MCF 10A (cell line): ENCODE measurements around the gene ASTN2. TPM values are rescaled to one million over a fixed set of nuclear protein-coding genes. Genes with fewer than 3 reads are reported as not detected.

Source experiments
- BruUV-seq: library from RNA; stranded (reverse); fragments of 400-500 nt; replicated peaks from 2 replicates; lab custom pipeline; 2021; lab: Mats Ljungman, UMichigan
- CTCF ChIA-PET: fragments of 300-600 bp; sonication (Branson Sonifier 250); formaldehyde crosslinking; extraction: SDS; loops from one replicate; lab custom pipeline; 2021; ENCODE audit warnings: antibody characterized with exemption, inconsistent platforms; lab: Yijun Ruan, JAX
- POLR2A ChIA-PET: fragments of 300-600, 350-650 bp; sonication (Branson Sonifier 250); formaldehyde crosslinking; extraction: SDS; loops from one replicate; lab custom pipeline; 2020; ENCODE audit warnings: antibody characterized with exemption, inconsistent platforms; lab: Yijun Ruan, JAX
- DNase-seq: peaks from one replicate; pipeline ENCODE4 v3.0.0-alpha.2; 2018; ENCODE audit not compliant: unreplicated experiment
- H3K27ac Mint-ChIP-seq: one replicate; pipeline ENCODE4 v1.8.0; 2022; ENCODE audit warnings: mild to moderate bottlenecking, low read depth, mixed read lengths; ENCODE audit not compliant: unreplicated experiment
- H3K27me3 Mint-ChIP-seq: one replicate; pipeline ENCODE4 v1.8.0; 2022; ENCODE audit warnings: mixed read lengths; ENCODE audit not compliant: insufficient read depth, unreplicated experiment
- H3K36me3 Mint-ChIP-seq: one replicate; pipeline ENCODE4 v1.8.0; 2022; ENCODE audit warnings: mild to moderate bottlenecking, moderate library complexity, mixed read lengths; ENCODE audit not compliant: insufficient read depth, unreplicated experiment
- H3K4me1 Mint-ChIP-seq: one replicate; pipeline ENCODE4 v1.8.0; 2022; ENCODE audit warnings: mixed read lengths; ENCODE audit not compliant: insufficient read depth, unreplicated experiment
- H3K4me3 Mint-ChIP-seq: one replicate; pipeline ENCODE4 v1.8.0; 2022; ENCODE audit warnings: mild to moderate bottlenecking, moderate library complexity, mixed read lengths; ENCODE audit not compliant: unreplicated experiment
- H3K9me3 Mint-ChIP-seq: one replicate; pipeline ENCODE4 v1.8.0; 2022; ENCODE audit warnings: mixed read lengths; ENCODE audit not compliant: unreplicated experiment
- CTCF ChIP-seq: fragments of 200-600 bp; IDR thresholded peaks from one replicate; pipeline ENCODE4 v1.8.0; 2022; ENCODE audit warnings: antibody characterized with exemption, mild to moderate bottlenecking; ENCODE audit not compliant: unreplicated experiment
- intact Hi-C: fragments of 100-400 bp; cut with micrococcal nuclease; formaldehyde crosslinking; loops from 2 replicates; pipeline ENCODE4 v1.14.1; 2022
- total RNA-seq: library from RNA; stranded (reverse); gene quantifications from 2 replicates; pipeline ENCODE4 v1.2.3, GENCODE V29; 2022

The ASTN2 gene
- total RNA-seq, 1 experiment from 2014 or later, result 1.8 TPM

DNA sequence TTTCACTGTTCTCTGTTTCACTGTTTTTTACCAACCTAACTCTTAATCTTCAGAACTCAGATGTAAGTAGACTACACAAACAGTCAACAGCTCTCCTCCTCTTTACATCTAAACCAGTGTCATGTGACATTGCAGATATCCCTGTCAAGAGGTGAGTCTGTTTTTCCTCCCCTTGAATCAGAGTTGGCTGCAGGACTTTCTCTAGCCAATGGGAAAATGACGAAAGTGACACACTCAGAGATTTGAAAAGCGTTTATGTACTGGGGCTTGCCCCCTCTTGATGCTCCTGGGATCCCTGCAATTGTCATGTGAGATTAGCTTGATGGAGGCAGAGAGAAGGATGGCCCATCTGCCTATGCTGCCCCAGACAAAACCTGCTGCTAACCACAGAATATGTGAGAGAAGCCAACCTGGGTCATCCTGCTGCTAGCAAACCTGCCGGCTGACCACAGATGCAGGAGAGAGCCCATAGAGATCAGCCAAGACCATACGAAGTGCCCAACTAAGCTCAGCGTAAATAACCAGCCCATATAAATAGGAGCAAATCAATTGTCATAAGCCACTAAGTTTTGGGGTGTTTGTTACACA is 111.1 kb downstream of the ASTN2 start:
- DNase-seq, result no peak
- TF ChIP-seq CTCF, result no peak
- H3K36me3 Mint-ChIP-seq, result no peaks in the 10 kb centered on the region
- BruUV-seq, result no TSS peak
- no peak overlapping the region for H3K27ac Mint-ChIP-seq
- H3K9me3 Mint-ChIP-seq, result peaks cover 25% of the 10 kb centered on the region
- H3K4me3 Mint-ChIP-seq, result no peak overlapping the region
- no peaks in the 10 kb centered on the region for H3K27me3 Mint-ChIP-seq
- intact Hi-C loops, result no loop called here
- ChIA-PET CTCF (no interaction called here), POLR2A (no interaction called here)
- no peaks in the 10 kb centered on the region for H3K4me1 Mint-ChIP-seq

DNA sequence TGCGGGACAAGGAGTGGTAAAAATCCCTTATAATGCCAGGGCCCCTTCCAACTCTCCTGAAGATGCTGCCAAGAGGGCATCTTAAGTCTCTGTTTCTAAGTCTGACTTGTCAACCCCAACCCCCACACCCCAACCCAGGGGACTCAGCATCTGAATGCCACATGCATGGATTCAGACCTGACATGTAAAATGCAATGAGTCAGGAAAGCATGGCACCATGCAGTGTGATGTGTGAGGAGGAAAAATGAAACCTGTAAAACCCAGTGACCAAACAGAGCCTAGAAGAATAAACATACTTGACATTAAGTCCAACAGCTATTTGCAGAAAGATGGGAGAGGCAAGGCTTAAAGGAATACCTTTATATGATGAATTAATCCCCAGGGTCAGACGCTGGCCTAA is 112.4 kb downstream of the ASTN2 start:
- H3K9me3 Mint-ChIP-seq, result peaks cover 17% of the 10 kb centered on the region
- no peak overlapping the region for H3K27ac Mint-ChIP-seq
- H3K4me3 Mint-ChIP-seq, result no peak overlapping the region
- no peaks in the 10 kb centered on the region for H3K27me3 Mint-ChIP-seq
- BruUV-seq, result no TSS peak
- DNase-seq, result no peak
- CTCF ChIA-PET, result no interaction called here
- intact Hi-C loops, result no loop called here
- POLR2A ChIA-PET, result no interaction called here
- no peak for TF ChIP-seq CTCF
- H3K36me3 Mint-ChIP-seq, result no peaks in the 10 kb centered on the region
- H3K4me1 Mint-ChIP-seq, result no peaks in the 10 kb centered on the region

GRCh38 chr9:117300371-117301110 is 114.3 kb downstream of the ASTN2 start:
- H3K36me3 Mint-ChIP-seq, result peaks cover 4% of the 10 kb centered on the region
- no peak for DNase-seq
- POLR2A ChIA-PET, result no interaction called here
- intact Hi-C loops, result no loop called here
- H3K9me3 Mint-ChIP-seq, result peaks cover 22% of the 10 kb centered on the region
- H3K27ac Mint-ChIP-seq, result no peak overlapping the region
- no peaks in the 10 kb centered on the region for H3K4me1 Mint-ChIP-seq
- TF ChIP-seq CTCF, result no peak
- H3K4me3 Mint-ChIP-seq, result no peak overlapping the region
- CTCF ChIA-PET, result no interaction called here
- no TSS peak for BruUV-seq
- no peaks in the 10 kb centered on the region for H3K27me3 Mint-ChIP-seq

DNA sequence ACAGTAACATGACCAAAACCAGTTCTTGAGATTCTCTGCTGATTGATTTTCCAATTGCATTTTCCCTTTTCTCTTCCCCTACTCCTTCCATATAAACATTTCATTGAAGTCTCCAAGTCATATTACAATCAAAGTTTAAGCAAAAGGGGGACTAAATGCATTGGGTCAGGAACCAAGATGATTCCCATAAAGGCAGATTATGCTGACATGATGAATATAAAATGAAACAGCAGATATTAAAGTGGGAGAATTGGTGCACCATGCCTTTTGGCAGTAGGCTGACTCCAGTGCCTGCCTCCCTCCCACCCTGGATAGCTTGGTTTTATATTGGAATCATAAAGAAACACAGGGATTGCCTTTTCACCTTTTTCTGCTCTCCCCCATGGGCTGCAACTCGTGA is 118.4 kb downstream of the ASTN2 start:
- H3K4me3 Mint-ChIP-seq, result no peak overlapping the region
- TF ChIP-seq CTCF, result no peak
- no peaks in the 10 kb centered on the region for H3K27me3 Mint-ChIP-seq
- no peaks in the 10 kb centered on the region for H3K4me1 Mint-ChIP-seq
- H3K9me3 Mint-ChIP-seq, result peaks cover 57% of the 10 kb centered on the region
- no peak for DNase-seq
- POLR2A ChIA-PET, result no interaction called here
- H3K27ac Mint-ChIP-seq, result no peak overlapping the region
- BruUV-seq, result no TSS peak
- peaks cover 7% of the 10 kb centered on the region for H3K36me3 Mint-ChIP-seq
- CTCF ChIA-PET, result interaction anchor here (0.6 kb wide), 1 partner anchor 40 kb away, joined by 3 read pairs; no protein-coding TSS in a partner anchor
- intact Hi-C loops, result no loop called here
